Measurements from ENCODE around the gene TSTD1. TPM values are rescaled to one million over a fixed set of nuclear protein-coding genes. Genes with fewer than 3 reads are reported as not detected.

TSTD1 gene
- total and polyA plus RNA-seq, 10 donors: 24.3 to 141 (median 31.0) TPM

DNA sequence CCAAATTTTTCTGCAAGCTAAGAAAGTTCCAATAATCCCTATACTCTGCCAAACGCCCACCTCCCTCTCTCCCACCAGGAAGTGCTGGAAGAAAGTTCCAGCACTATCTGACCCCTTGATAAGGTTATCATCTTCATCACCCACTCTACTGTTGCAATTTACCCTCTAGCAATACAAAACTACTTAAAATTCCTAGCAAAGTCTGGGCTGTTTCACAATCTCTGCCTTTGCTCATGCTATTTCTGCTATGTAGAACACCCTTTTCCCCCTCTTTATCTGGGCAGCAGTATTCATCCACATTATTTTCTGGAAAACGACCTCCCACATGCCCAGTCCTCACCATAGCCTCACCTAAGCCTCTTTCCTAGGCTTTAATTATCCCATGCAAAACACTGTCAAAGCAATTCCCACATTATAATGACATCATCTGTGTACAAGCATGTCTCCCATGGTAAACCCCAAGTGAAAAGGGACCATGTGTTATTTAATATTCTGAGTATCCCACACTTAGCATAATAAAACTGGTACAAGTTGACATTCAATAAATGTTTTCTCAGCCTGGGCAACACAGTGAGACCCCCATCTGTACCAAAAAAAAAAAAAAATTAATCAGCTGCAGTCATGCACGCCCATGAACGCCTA is 29.8 kb downstream of the TSTD1 start:
- Histone ChIP-seq H3K4me3 (no peak overlapping the region), H3K9me3 (no peaks in the 10 kb centered on the region), H3K27me3 (replicated peaks in 1 of 7) (no peaks in the 10 kb centered on the region), H3K4me1 (peaks cover 9 to 51% (median 35%) of the 10 kb centered on the region in 6 donors), H3K27ac (peak overlapping the region in 1 of 8 donors; percentile 10), H3K36me3 (no peaks in the 10 kb centered on the region)
- TF ChIP-seq POLR2A (IDR thresholded peaks at IDR 0.05) (no peak), CTCF (IDR thresholded peaks at IDR 0.05 in 8 of 11, conservative IDR thresholded peaks at IDR 0.05 in 3 of 11) (no peak), POLR2AphosphoS5 (IDR thresholded peaks at IDR 0.05) (no peak)
- no peak for DNase-seq
- intact Hi-C loops (cut with DNase I; ENCODE audit: low total_unique reads): no loop called here
- 70 to 77% (median 75%) methylated on average over 4 of the region's 4 CpGs for WGBS, 5 donors

DNA sequence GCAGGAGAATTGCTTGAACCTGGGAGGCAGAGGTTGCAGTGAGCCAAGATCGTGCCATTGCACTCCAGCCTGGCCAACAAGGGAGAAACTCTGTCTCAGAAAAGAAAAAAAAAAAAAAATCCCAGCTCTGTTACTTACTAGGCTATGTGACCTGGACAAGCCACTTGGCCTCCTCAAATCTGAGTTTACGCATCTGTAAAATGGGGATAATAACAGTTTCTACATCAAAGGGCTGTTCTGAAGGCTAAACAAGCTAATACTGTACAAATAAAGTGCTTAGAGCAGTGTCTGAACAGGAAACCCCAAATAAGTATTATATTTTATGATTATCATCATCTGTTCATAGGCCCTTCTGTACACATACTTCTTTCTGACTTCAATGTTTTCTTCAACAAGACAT is 31.4 kb downstream of the TSTD1 start:
- TF ChIP-seq CTCF (IDR thresholded peaks at IDR 0.05 in 8 of 11, conservative IDR thresholded peaks at IDR 0.05 in 3 of 11) (no peak), POLR2A (IDR thresholded peaks at IDR 0.05) (no peak), POLR2AphosphoS5 (IDR thresholded peaks at IDR 0.05) (no peak)
- Histone ChIP-seq H3K4me1 (peaks cover 0 to 38% (median 19%) of the 10 kb centered on the region in 6 donors), H3K27me3 (replicated peaks in 1 of 7) (no peaks in the 10 kb centered on the region), H3K27ac (no peak overlapping the region), H3K4me3 (no peak overlapping the region), H3K36me3 (no peaks in the 10 kb centered on the region), H3K9me3 (no peaks in the 10 kb centered on the region)
- 94 to 100% (median 95%) methylated on average over 2 of the region's 2 CpGs for WGBS, 5 donors
- DNase-seq: no peak
- intact Hi-C loops (cut with DNase I; ENCODE audit: low total_unique reads): no loop called here

DNA sequence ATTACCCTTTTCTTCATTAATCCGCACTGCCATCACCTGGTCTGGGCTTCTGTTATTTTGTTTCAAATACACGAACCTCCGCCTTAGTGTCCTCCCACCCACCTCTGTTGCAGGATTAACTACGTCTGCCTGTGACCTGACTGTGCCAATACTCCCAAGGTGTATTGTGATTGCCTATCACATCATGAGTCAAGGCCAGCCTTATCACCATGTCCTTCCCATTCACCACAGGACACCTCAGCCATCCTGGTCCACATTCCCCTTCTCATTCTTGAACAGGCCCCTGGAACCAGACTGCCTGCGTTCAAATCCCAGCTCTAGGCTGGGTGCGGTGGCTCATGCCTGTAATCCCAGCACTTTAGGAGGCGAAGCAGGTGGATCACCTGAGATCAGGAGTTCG is 32.2 kb downstream of the TSTD1 start:
- intact Hi-C loops (cut with DNase I; ENCODE audit: low total_unique reads): no loop called here
- H3K27me3 ChIP-seq (replicated peaks in 1 of 7): no peaks in the 10 kb centered on the region
- no peak for DNase-seq
- H3K9me3 ChIP-seq: no peaks in the 10 kb centered on the region
- H3K27ac ChIP-seq: no peak overlapping the region
- no peak overlapping the region for H3K4me3 ChIP-seq
- H3K36me3 ChIP-seq: peaks cover 0 to 6% (median 0%) of the 10 kb centered on the region in 6 donors
- H3K4me1 ChIP-seq: peaks cover 0 to 38% (median 15%) of the 10 kb centered on the region in 6 donors
- TF ChIP-seq POLR2AphosphoS5 (IDR thresholded peaks at IDR 0.05): no peak
- TF ChIP-seq POLR2A (IDR thresholded peaks at IDR 0.05): no peak
- TF ChIP-seq CTCF (IDR thresholded peaks at IDR 0.05 in 8 of 11, conservative IDR thresholded peaks at IDR 0.05 in 3 of 11): no peak
- WGBS, 5 donors: 93 to 95% (median 94%) methylated on average over 8 of the region's 8 CpGs

DNA sequence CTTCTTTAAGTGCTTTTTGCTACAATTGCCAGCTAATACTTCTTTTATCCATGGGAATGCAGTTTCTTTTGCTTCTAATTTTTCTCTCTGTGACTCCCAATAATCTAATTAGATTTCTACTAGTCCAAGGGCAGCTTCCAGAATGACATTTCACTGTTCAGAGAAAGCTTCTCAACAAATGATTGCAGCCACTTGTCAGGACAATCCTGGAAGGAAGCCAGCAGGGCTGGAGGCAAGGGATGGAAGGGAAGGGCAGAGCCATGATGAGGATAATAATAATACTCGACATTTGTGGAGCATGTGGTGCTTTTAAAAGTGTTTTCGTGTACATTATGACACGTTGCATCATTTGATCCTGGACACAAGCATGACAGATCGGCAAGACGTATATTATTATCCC is 37.2 kb downstream of the TSTD1 start:
- peaks cover 0 to 47% (median 19%) of the 10 kb centered on the region in 6 donors for H3K4me1 ChIP-seq
- no peak overlapping the region for H3K4me3 ChIP-seq
- TF ChIP-seq POLR2AphosphoS5 (IDR thresholded peaks at IDR 0.05) (no peak), CTCF (IDR thresholded peaks at IDR 0.05 in 8 of 11, conservative IDR thresholded peaks at IDR 0.05 in 3 of 11) (no peak), POLR2A (IDR thresholded peaks at IDR 0.05) (no peak)
- H3K36me3 ChIP-seq: peaks cover 0 to 44% (median 31%) of the 10 kb centered on the region in 6 donors
- intact Hi-C loops (cut with DNase I; ENCODE audit: low total_unique reads): no loop called here
- DNase-seq: no peak
- no peaks in the 10 kb centered on the region for H3K9me3 ChIP-seq
- H3K27me3 ChIP-seq (replicated peaks in 1 of 7): no peaks in the 10 kb centered on the region
- H3K27ac ChIP-seq: peak overlapping the region in 2 of 8 donors; percentile 20 to 28
- 63 to 87% (median 75%) methylated on average over 5 of the region's 5 CpGs for WGBS, 5 donors

All from spleen (tissue), 11 donors.